GM10266 (cell line): ENCODE results near the gene FAM131A.

Experiments used
- DNase-seq: peaks from one replicate; pipeline ENCODE4 v3.0.0; 2012; ENCODE audit errors: extremely low spot score
- CTCF ChIP-seq: IDR thresholded peaks from 2 replicates; pipeline ENCODE4 v1.5.1; 2012; ENCODE audit warnings: mild to moderate bottlenecking, low read depth; ENCODE audit not compliant: control insufficient read depth, insufficient read depth; ENCODE audit errors: missing control alignments

FAM131A gene

GRCh38 chr3:184391266-184391665 lies 53.9 kb downstream of the FAM131A start:
- no peak for TF ChIP-seq CTCF
- no peak for DNase-seq

GRCh38 chr3:184395320-184395660 lies 57.9 kb downstream of the FAM131A start:
- DNase-seq: no peak
- TF ChIP-seq CTCF: no peak
